ENCODE measurements around the gene HLA-DPB1.
A peak's percentile ranks its signal among the peaks of the same experiment; 100 is the strongest.

Gene HLA-DPB1

GRCh38 chr6:33103776-33104175, 28.0 kb downstream of the HLA-DPB1 start:
- no peak for DNase-seq (ENCODE audit: low read depth)

DNA sequence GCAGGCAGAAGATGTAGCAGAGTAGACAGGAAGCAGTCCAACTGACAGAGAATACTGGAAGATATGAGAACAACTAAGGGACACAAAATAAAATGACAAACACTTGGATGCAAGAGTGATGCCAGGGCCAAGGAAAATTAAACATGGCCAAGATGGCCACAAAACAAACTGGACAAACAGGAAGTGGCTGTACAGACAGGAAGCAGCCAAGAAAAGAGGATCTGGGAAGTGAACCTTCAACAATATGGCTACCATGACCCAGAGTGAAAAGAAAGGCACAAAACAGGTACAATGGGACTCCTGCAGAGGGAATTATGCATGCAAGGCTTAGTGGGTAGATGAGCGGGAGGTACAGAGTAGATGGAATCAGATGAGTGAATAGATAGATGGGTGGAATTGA, 29.1 kb downstream of the HLA-DPB1 start:
- DNase-seq (ENCODE audit: low read depth), result no peak

DNA sequence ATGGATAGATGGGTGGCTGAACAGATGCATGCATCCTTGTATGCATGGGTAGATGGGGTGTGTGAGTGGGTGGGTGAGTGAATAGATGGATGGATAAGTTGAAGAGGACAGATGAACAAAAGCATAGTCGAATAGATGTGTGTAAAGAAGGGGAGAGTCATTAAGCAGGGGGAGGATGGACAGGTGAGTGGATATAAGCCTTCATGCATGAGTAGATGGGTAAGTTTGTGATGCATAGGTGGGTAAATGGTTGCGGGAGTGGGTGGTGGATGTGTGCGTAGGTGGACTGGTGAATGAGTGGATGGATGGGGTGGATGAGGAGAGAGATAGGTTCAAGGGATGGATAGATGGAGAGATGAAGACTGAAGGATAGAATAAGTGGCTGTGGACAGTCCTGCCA, 29.6 kb downstream of the HLA-DPB1 start:
- DNase-seq (ENCODE audit: low read depth), result no peak

- DNase-seq (ENCODE audit: low read depth), result no peak
These were observed 30.4 kb downstream of the HLA-DPB1 start for GRCh38 chr6:33105916-33106871.

- DNase-seq (ENCODE audit: low read depth), result no peak
These were observed 31.9 kb downstream of the HLA-DPB1 start for GRCh38 chr6:33107641-33108040.

DNA sequence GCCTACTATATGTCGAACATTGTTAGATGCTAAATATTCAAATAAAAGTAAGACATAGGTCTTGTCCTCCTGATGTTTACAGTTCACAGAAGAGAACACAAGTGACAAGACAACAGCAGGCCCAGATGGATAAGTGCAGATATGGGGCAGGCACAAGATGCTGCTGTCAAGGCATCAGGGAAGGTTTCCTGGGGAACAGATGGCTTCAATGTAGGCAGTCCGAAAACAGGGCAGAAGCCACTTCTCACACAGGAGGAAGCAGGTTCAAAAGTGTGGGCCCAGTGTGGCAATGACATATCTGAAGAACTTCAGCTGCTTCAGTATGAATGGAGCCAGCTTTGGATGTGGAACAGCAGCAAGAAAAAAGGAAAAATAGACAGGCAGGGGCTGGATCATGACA, 32.5 kb downstream of the HLA-DPB1 start:
- DNase-seq (ENCODE audit: low read depth), result no peak

DNA sequence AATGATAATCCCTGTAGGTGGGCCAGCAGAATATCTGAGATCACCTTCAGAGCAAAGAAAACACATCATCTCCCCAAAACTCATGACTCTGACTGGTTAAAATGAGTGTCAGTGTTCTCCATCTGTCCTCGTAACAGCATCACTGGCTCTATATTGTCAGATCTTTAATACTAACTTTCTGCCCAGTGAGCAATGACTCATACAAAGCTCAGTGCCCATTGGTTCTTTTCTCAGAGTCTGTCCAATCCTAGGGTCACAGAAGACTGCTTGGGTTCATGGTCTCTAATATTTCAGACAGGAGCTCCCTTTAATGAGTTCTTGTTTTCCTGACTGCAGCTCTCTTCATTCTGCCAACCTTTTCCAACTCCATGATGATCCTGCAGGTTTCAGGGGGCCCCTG, 36.4 kb downstream of the HLA-DPB1 start:
- DNase-seq (ENCODE audit: low read depth), result no peak

DNA sequence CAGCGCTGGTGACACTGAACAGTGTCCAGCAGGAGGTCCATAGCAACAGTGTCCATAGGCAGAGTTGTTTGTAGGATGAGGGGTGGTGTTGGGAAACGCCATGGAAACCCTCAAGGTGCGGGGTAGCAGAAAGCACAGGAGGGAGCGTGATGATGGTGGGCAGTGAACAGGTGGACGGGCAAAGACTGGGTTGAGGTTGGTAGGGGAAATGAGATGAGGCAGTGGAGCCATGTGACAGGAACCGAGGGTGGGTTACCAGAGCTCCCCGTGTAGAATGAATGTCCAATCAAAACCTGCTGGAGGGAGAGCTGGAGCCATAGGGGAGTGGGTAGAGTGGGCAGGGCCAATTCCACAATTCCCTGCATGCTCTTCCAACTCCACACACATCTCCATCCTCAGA, 38.0 kb downstream of the HLA-DPB1 start:
- DNase-seq (ENCODE audit: low read depth), result no peak

DNA sequence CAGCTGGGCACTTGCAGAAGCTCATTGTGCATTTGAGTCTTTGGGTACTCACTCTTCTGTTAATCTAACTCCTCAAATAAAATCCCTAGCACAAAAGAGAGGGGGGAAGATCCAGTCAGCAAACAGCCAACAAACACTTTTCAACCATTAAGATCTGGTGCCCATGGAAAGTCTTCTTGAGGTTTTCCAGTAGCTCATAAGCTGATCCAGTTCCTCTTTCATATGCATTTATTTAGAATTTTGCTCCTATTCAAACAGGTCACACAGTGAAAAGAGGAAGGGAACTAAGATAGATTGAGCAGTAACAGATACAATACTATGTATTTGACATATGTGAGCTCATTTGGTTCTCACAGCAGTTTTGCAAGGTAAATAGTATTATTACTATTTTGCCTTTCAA, 38.6 kb downstream of the HLA-DPB1 start:
- no peak for DNase-seq (ENCODE audit: low read depth)

DNA sequence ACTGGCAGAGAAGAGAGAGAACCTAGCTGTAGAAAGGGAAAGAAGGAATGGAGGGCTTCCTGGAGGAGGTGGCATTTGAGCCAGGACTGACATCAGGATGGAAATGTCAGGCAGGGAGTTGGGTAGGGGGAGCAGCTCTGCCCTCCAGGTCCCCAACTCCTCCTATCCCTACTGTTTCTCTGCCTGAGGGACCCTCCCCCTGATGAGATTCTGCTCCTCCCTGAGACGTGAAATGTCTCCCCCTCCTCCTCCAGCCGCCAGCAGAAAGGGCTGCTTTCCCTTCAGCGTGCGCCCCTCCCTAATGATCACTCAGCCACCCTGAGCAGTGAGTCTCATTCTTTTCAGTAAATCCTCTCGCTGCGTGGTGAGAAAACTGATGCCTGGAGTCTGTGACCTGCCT, 40.6 kb downstream of the HLA-DPB1 start:
- no peak for DNase-seq (ENCODE audit: low read depth)

- DNase-seq (ENCODE audit: low read depth), result no peak
These were observed 41.3 kb downstream of the HLA-DPB1 start for GRCh38 chr6:33116841-33117711.

- no peak for DNase-seq (ENCODE audit: low read depth)
These were observed 42.1 kb downstream of the HLA-DPB1 start for GRCh38 chr6:33117811-33118277.

- DNase-seq (ENCODE audit: low read depth), result no peak
These were observed 42.8 kb downstream of the HLA-DPB1 start for GRCh38 chr6:33118525-33119123.

DNA sequence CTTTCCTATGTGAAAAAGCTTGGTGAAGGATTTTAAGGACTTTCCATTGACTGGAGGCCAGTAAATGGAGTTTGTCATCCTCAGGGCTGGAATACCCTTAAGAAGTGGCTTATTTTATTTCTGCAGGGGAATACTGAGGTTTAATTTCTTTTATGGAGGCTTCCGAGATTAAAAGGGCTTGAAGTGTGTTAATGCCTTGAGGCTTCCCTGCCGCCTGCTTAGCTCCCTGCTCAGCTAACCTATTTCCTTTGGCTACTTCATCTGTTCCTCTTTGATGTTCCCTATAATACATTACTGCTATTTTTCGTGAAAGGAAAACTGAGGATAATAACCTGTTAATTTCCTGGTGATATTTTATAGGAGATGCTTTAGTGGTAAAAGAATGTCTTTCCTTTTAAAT, 44.2 kb downstream of the HLA-DPB1 start:
- DNase-seq (ENCODE audit: low read depth), result no peak

- DNase-seq (ENCODE audit: low read depth), result no peak
These were observed 47.4 kb downstream of the HLA-DPB1 start for GRCh38 chr6:33123181-33123580.

DNA sequence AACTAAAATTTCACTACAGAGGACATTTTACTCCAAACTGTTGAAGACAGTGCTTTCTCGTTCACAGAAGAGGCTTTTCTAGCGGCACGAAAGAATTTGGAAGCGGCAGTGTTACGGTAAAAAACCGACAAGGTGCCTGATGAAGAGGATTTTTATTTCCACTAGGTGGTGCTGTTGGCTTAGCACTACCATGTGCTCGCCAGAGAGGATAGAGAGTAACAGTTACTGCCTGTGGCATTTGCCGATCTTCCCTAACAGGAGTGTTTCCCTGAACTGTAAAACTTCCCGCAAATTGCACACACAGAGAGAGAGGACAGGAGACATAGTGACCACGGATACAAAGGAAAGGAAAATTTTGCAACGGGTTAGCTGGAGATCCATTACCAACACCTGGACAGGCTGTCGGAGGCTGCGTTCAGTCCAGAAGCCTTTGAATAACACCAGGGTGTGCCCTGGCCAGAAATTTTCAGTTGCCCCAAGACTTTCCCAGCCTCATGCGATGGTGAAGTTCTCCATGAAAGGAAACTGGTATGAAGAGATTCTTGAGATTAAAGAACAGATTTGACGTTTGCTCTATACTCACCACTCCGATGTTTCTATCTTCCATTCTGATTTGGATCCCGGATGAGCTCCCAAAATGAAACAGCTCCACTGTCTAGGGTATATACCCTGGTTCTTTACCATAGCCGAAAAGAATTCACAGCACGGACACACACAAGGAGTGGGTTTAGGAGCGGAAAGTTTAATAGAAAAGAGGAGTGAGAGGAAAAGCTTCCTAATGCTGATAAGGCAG, 48.1 kb downstream of the HLA-DPB1 start:
- no peak for DNase-seq (ENCODE audit: low read depth)

DNA sequence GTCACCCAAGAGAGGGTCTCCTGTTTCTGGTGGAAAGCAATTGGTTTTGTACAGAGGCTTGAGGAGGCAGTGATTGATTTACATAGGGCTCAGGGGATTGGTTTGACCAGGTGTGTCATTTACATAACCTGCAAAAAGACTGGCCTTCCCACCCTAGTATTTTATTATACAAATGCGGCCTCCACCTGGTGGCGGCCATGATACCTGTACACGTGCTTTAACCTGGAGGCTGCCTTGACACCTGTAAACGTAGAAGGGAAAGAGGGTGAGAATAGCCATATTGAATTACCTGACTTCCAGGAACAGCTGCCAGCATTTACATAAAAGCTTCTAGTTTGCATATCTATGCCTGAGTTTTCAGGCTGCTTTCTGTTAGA, 48.7 kb downstream of the HLA-DPB1 start:
- DNase-seq (ENCODE audit: low read depth), result no peak

- no peak for DNase-seq (ENCODE audit: low read depth)
These were observed 49.2 kb downstream of the HLA-DPB1 start for GRCh38 chr6:33124947-33125346.

GRCh38 chr6:33126101-33126714, 50.4 kb downstream of the HLA-DPB1 start:
- peak; percentile 43 for DNase-seq (ENCODE audit: low read depth)

DNA sequence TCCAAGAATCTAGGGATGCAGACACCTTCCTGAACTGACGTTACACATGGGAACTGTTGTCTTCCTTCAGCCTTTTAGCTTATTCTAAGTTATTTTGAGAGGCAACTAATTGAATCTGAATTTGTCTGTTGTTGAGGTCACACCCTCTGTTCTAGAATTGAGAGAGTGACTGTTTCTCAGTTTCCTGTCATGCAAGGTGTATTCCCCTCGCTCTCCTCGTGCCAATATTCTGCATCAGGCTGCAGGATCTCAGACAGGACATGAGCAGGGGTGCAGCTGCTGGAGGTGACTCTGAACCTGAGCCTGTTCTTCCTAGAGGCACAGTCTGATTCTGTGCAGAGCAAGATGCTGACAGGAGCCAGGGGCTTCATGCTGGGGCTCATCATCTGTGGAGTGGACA, 52.5 kb downstream of the HLA-DPB1 start:
- no peak for DNase-seq (ENCODE audit: low read depth)

DNA sequence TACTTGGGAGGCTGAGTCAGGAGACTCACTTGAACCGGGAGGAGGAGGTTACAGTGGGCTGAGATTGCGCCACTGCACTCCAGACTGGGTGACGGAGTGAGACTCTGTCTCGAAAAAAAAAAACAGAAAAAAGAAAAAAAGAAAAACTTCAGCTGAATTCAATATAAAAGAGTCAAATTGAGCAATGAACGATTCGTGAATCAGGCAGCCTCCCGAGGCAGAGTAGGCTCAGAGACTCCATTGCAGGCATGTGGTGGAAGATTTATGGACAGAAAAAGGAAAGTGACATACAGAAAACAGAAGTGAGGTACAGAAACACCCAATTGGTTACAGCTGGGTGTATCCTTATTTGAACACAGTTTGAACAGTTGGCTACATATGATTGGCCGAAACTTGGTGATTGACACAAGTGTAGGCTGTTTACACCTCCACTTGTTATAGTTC, 56.3 kb downstream of the HLA-DPB1 start:
- no peak for DNase-seq (ENCODE audit: low read depth)

Data from activated gamma-delta T cell treated with anti-CD3 and anti-CD28 coated beads, Interleukin-2, amount 50 U/mL, for 16 hours (primary cell).